ENCODE measurements around the gene PDGFA. TPM values are rescaled to one million over a fixed set of nuclear protein-coding genes. Genes with fewer than 3 reads are reported as not detected.

Gene PDGFA
- total RNA-seq, 3 donors from 2014 or later (not counting 1 experiment from before 2014, with no cell fraction given): 0.86 to 2.0 (median 1.5) TPM

GRCh38 chr7:461117-461452 is 58.6 kb downstream of the PDGFA start:
- no peaks in the 10 kb centered on the region for H3K36me3 Mint-ChIP-seq
- Histone ChIP-seq H3K27me3 (ENCODE audit: control insufficient read depth, insufficient read depth, low read length) (no peaks in the 10 kb centered on the region), H3K9me3 (ENCODE audit: control insufficient read depth, insufficient read depth, low read length) (no peaks in the 10 kb centered on the region), H3K4me1 (ENCODE audit: control insufficient read depth, insufficient read depth, low read length) (no peaks in the 10 kb centered on the region), H3K36me3 (ENCODE audit: control insufficient read depth, insufficient read depth, low read length) (no peaks in the 10 kb centered on the region), H3K27ac (ENCODE audit: low read length) (no peak overlapping the region), H3K4me3 (ENCODE audit: low read length) (no peak overlapping the region)
- no peaks in the 10 kb centered on the region for H3K4me1 Mint-ChIP-seq
- ATAC-seq (no peak), DNase-seq (no peak)
- H3K27ac Mint-ChIP-seq: no peak overlapping the region
- no peak for TF ChIP-seq CTCF (IDR thresholded peaks at IDR 0.05)
- 84% methylated on average over 2 of the region's 2 CpGs for WGBS (ENCODE audit: insufficient coverage)
- no peaks in the 10 kb centered on the region for H3K27me3 Mint-ChIP-seq (ENCODE audit: low read depth in 2 of 2)
- intact Hi-C loops (cut with micrococcal nuclease): no loop called here
- H3K4me3 Mint-ChIP-seq: no peak overlapping the region
- H3K9me3 Mint-ChIP-seq: no peaks in the 10 kb centered on the region

GRCh38 chr7:460374-461116 is 59.1 kb downstream of the PDGFA start:
- Histone ChIP-seq H3K27ac (ENCODE audit: low read length) (no peak overlapping the region), H3K27me3 (ENCODE audit: control insufficient read depth, insufficient read depth, low read length) (no peaks in the 10 kb centered on the region), H3K9me3 (ENCODE audit: control insufficient read depth, insufficient read depth, low read length) (no peaks in the 10 kb centered on the region), H3K4me1 (ENCODE audit: control insufficient read depth, insufficient read depth, low read length) (no peaks in the 10 kb centered on the region), H3K4me3 (ENCODE audit: low read length) (no peak overlapping the region), H3K36me3 (ENCODE audit: control insufficient read depth, insufficient read depth, low read length) (no peaks in the 10 kb centered on the region)
- WGBS (ENCODE audit: insufficient coverage): 84% methylated on average over 26 of the region's 26 CpGs
- H3K4me1 Mint-ChIP-seq: no peaks in the 10 kb centered on the region
- no peak for DNase-seq
- ATAC-seq: no peak
- no peak overlapping the region for H3K4me3 Mint-ChIP-seq
- intact Hi-C loops (cut with micrococcal nuclease): no loop called here
- H3K27me3 Mint-ChIP-seq (ENCODE audit: low read depth in 2 of 2): no peaks in the 10 kb centered on the region
- TF ChIP-seq CTCF (IDR thresholded peaks at IDR 0.05): no peak
- H3K9me3 Mint-ChIP-seq: no peaks in the 10 kb centered on the region
- no peaks in the 10 kb centered on the region for H3K36me3 Mint-ChIP-seq
- no peak overlapping the region for H3K27ac Mint-ChIP-seq

- Mint-ChIP-seq H3K4me1 (no peaks in the 10 kb centered on the region), H3K36me3 (no peaks in the 10 kb centered on the region), H3K9me3 (no peaks in the 10 kb centered on the region), H3K27me3 (ENCODE audit: low read depth in 2 of 2) (no peaks in the 10 kb centered on the region), H3K27ac (no peak overlapping the region), H3K4me3 (no peak overlapping the region)
- DNase-seq (no peak), ATAC-seq (no peak)
- H3K9me3 ChIP-seq (ENCODE audit: control insufficient read depth, insufficient read depth, low read length): no peaks in the 10 kb centered on the region
- no peaks in the 10 kb centered on the region for H3K36me3 ChIP-seq (ENCODE audit: control insufficient read depth, insufficient read depth, low read length)
- H3K4me1 ChIP-seq (ENCODE audit: control insufficient read depth, insufficient read depth, low read length): no peaks in the 10 kb centered on the region
- no peaks in the 10 kb centered on the region for H3K27me3 ChIP-seq (ENCODE audit: control insufficient read depth, insufficient read depth, low read length)
- no peak for TF ChIP-seq CTCF (IDR thresholded peaks at IDR 0.05)
- WGBS (ENCODE audit: insufficient coverage): 90% methylated on average over 6 of the region's 6 CpGs
- no peak overlapping the region for H3K4me3 ChIP-seq (ENCODE audit: low read length)
- intact Hi-C loops (cut with micrococcal nuclease): no loop called here
- H3K27ac ChIP-seq (ENCODE audit: low read length): no peak overlapping the region
Measured at GRCh38 chr7:459584-460373, 59.9 kb downstream of the PDGFA start.
